Urothelium cell line (cell line): Measurements from ENCODE around the gene MYRIP.
"Not testable (repeated sequence)": the region's sequence is repeated elsewhere in the genome, so short reads cannot be mapped to it uniquely, and the experiment has no call there.

Source experiments
- DNase-seq: peaks from one replicate; pipeline ENCODE4 v3.0.0; 2011; ENCODE audit warnings: low spot score, mixed read lengths
- FAIRE-seq: peaks from 2 replicates; lab custom pipeline; 2011; peaks lifted over from hg19 to GRCh38; lab: Jason Lieb, UNC

MYRIP gene

DNA sequence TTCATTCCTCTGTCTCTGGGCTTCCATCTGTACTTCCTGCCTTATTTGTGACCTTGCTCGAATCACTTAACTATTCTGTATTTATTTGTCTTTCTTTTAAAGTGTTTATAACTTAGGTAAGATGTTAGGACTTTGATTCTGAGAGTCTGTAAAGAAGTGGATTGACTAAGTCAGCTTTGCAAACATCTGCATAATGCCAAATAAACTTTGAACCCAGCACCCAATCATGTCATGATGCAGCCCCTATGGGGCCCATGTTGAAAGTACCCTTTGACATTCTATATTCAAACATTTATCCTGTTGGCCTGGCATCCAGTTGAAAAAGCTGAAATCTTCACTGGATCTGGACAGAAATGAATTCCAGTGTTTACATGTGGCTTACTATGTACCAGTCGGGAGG lies 3.8 kb upstream of the MYRIP start:
- DNase-seq, result no peak
- no peak for FAIRE-seq

DNA sequence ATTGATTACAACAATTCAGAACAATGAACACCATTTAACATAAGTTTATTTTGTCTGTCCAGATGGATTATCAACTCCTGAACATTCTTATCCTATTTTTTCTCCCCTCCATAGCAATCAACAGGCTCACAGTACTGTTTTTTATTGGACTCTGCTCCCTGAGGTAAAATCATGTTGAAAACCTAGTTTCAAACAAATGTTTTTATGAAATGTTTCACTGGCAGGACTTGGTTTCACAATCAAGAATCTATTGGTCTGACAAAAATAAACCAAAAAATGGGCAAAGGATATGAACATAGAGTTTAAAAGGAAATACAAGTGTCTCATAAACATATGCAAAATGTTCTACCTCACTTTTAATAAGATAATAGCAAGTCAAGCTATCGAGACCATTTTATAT lies 2.6 kb upstream of the MYRIP start:
- FAIRE-seq (no peak), DNase-seq (no peak)

DNA sequence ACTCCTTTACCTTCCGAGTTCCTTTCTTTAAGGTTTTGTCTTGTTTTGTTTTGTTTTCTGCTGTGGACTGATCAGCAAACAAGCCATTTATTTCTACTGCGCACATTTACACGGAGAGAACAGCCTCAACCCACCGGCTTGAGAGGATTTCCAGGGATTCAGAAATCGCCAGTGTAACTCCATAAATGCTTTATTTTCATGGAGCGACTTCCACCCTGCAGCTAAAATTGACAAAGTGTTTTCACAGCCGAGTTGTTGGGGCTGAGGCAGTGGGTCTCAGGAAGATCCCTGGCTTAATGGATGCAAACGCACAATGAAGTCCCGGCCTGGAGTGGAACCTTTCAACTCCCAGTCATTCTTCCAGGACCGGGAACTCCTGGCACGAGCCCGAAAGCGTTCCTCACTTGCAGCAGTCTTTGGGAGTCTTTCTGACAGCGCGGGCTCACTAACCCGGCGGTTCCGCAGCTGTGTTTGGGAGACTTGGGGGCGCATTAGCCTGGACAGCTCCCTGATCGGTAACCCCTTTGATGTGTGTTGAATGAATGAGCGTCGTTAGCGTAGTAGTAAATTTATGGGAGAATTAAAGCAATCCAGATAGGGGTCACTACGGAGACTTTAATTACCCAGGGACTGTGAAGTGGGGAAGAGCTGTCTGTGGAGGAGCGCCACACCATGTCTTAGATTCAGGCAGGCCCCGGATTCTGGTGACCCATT lies 785 bp upstream of the MYRIP start:
- FAIRE-seq, result no peak

DNA sequence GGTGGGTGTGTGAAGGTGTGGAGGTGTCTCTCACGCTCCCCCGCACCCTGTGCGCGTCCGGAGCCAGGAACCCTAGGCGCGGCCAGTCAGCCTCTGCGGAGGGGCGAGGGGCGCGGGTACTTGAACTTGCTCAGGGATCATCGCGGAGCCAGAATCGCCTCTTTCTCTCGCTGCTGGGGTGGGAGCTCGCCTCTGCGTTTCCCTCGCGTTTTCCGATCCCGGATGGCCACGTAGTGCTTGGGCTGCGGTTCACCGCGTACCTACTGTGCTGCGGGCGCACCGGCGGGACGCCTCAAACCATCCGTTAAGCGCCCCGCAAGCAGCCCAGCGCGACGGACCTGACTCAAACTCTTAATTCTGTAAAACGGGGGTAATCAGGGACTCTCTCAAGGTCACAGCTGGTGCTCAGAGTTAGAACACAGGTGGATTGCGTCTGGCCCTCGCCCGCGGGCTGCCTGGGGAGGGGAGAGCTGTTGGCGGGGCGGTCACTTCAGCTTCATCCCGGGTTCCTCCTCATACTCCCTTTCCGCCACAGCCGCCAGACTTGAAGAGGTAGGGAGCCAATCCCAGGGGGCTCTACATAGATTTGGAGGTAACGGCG lies 686 bp downstream of the MYRIP start:
- DNase-seq (no peak), FAIRE-seq (no peak)

More for the DNA sequence above, 785 bp upstream of the MYRIP start:
- DNase-seq, result no peak

DNA sequence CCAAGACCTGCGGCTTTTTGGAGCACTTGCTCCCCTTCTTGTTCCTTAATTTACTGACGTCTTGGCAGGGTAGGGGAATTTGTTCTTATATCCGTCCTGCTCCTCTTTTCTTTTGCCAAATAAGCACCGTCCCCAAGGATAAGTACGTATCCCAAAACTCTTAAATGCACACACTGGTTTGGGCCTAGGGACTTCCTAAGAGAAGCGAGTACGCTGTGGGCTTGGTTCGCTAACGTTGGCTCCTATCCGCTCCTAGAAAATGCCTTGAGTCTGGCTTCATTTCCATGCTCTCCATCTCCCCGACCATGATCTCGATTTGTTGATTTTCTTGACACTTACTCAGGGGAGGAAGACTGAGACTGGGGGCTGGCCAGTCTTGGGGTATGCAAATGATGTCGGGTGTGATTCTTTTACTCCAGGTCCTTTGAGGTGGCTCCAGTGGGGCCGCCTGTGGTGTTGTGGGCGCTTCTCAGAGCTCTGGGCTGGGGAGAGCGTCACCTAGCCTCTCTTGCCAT lies 1.3 kb downstream of the MYRIP start:
- DNase-seq, result no peak
- no peak for FAIRE-seq

DNA sequence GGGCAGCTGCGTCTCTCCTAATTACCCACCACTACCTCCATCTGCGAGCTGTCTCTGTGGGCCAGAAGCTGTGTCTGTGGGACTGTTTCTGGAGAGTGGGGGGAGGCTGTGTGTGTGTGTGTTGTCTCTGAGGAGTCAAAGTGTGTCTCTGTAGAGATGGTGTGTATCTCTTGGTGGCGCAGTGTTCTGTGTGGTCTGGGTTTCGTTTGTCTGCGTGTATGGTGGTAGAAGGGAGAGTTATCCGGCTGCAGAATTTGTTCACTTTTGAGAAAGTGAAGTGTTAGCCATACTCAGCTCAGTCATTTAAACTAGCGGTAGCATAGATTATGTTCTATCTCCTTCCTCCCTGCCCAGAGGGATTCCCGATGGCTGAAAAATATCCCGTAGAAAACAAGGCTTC lies 2.2 kb downstream of the MYRIP start:
- FAIRE-seq (no peak), DNase-seq (no peak)

DNA sequence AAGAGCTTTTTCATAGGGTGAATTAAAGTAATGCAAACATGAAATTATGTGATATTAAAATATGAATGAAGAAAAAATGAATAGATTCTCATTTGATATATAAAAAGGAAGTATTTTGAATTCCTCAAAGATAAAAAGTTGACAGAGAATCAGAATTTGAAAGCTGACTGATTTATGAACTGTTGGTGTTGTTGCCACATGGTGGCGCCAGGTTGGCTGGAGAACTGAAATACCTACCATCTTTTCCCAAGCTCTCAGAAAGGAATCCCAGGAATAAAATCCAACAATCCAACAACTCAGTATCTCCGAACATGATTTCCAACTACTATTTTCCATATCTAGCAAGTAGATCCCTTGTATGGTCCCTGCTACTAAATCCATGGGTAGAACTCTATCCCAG lies 3.1 kb downstream of the MYRIP start:
- DNase-seq (no peak), FAIRE-seq (no peak)

DNA sequence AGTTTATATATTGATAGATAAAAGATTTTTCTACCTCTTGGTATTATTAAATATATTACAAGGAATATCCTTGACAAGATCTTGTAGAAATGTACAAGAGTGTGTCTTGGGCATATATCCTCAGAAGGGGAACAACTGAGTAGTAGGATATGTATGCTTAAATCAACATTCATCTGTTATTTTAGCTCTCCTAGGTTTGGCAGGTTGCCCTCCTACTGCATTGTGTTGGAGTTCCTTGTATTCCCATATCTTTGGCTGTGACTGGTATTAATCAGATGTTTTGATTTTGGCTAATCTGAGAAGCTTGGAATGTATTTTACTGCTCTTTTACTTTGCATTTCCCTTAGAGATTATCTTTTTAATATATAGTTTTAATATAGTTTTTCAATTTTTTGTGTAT lies 4.6 kb downstream of the MYRIP start:
- no peak for FAIRE-seq

DNA sequence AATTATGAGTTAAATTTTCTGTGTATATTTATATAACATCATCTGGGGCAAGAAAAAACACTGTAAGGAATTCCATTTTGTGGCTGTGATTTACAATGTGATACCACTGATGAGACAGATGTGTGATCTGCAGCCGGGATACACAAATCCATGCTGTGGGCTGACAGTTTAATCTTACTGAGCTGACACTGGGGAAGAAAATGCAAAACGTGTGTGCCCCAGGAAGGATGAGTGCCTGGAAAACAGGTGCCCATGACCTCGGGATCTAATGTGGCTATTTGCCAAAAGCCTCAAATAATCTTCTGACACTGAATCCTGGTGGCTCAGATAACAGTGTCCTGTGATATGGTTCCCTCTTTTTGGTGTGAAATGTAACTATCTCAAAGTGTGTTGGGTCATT lies 10.5 kb downstream of the MYRIP start:
- FAIRE-seq (no peak), DNase-seq (no peak)

More for the DNA sequence above, 4.6 kb downstream of the MYRIP start:
- DNase-seq, result no peak

DNA sequence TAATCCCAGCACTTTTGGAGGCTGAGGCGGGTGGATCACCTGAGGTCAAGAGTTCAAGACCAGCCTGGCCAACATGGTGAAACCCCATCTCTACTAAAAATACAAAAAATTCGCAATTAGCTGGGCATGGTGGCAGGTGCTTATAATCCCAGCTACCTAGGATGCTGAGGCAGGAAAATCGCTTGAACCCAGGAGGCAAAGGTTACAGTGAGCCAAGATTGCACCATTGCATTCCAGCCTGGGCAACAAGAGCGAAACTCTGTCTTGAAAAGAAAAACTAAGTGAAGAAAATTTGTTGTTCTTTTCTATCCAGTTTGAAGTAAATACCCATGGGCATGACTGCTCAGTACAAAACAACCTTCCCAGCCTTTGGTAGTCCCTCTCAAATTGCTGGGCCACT lies 24.4 kb downstream of the MYRIP start:
- not testable (repeated sequence) for FAIRE-seq, DNase-seq

DNA sequence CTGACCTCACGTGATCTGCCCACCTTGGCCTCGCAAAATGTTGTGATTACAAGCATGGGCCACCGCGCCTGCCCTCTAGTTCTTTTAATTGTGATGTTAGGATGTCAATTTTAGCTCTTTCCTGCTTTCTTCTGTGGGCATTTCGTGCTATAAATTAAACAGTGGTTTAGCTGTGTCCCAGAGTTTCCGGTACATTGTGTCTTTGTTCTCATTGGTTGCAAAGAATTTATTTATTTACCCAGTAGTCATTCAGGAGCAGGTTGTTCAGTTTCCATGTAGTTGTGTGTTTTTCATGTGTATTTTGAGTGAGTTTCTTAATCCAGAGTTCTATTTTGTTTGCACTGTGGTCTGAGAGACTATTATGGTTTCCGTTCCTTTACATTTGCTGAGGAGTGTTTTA lies 30.1 kb downstream of the MYRIP start:
- FAIRE-seq, result no peak
- DNase-seq, result no peak

DNA sequence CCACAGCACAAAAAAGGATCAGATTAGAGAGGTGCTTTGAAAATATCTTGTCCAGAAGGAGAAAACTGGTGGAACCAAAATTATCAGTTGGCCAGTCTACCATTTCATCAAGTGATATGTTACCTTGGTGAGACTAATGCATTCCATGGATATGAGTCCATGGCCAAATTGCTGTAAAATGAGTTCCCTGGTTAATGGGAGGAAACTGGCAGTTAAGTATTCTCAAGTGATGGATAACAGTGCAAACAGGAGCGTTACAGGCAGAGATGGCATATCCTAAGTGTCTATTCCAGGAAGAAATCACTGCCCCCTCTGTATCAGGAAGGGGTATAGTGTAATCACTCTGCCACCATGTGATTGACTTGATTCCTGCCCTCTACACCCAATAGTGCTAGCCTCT lies 34.0 kb downstream of the MYRIP start:
- FAIRE-seq, result no peak

DNA sequence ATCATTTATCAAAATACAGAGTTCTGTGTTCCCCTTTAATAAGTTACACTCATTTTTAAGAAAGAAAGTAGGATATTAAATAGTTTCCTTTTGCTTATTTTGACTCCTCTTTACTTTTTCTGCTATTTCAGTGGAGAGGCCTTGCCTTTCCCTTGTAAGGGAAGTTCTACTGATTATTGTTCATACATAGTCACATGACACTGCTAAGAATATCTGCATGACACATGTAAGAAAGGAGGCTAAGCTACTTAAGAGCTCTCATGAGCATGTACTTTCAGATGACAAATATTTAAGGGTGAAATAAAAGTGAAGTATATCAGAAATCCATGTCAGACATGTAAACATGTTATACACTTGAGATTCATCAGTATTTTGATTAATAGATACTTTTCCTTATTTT lies 39.0 kb downstream of the MYRIP start:
- no peak for DNase-seq
- FAIRE-seq, result no peak

More for the DNA sequence above, 34.0 kb downstream of the MYRIP start:
- no peak for DNase-seq

DNA sequence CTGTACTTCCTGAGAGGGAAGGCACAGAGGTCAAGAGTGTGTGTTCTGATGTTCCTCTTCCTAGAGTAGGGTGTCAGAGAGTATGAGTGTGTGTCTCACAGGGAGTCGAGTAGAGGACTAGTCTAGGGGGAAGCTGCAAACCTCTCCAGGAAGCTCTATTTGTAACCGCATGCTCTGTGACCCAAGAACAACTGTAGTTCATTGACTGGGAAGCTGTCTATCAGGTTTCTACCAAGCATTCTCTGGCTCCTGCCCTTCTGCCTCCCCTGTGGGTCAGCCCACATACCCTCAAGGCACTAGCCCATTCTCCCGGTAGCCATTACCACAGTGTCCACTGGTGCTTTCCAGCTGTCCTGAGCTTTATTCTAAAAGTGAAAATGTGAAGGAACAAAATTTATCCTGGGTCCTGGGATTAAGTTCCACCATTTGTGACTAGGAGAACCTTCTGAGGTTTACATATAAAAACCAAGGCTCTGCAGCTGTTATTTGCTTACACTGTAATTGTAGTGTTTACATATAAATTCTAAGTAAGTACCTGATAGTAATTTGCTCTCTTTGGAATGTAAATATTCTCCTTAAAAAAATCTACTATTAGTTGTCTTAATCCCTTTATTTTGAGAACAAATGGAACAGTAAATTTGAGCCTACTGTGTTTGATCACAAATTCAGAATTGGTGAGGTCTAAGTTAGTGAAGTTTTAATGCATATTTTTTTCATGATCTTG lies 40.7 kb downstream of the MYRIP start:
- DNase-seq, result no peak
- no peak for FAIRE-seq

DNA sequence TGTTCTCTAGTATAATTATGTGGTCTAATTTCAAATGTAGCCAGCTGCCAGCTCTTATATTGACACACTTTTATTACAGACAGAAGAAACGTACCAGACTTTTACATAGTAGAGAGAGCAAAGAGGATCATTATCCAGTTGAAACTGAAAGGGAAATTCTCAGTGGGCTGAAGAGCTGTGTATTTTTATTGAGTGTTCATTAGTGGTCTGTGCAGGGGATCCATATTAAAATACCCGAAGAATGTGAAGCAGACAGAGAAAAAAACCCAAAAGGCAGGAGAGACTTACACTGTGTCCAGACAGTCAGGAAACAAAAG lies 41.3 kb downstream of the MYRIP start:
- FAIRE-seq, result no peak
- no peak for DNase-seq

DNA sequence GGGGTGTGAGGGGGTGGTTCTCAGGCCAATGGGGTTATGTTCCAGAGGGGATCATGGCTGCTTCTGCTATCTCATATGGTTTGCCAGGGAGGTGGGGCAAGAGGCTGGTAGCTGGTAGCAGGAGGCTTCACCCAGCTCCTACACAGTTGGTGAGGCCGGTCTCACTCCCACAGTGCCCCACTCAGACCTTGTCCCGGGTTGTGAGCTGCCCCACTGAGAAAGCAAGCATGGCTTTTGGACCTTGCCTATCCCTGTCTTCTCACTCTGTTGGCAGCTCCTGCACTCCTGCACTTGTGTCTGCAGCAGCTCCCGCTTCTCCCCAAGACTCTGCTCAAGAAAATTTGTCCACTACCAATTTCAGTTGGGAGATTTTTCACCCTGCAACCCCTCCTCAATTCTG lies 46.1 kb downstream of the MYRIP start:
- no peak for FAIRE-seq
- DNase-seq, result no peak

DNA sequence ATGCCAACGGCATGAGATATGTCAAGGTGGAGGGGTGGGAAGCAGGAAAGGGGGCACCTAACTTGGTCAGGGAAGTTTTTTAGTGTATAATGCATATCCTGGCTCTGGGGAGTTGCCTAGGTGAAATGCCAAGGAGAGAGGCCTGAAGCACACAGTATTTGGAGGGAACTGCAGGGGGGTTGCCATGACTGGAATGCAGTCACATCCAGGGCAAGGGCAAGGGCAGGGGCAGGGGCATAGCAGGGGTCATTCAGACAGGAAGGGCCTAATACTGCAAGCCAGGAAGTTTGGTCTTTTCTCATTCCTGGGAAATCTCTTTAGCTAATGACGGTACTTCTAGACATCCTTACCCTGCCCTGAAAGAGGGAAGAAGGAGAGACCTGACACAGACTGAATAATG lies 60.5 kb downstream of the MYRIP start:
- no peak for FAIRE-seq
- DNase-seq, result no peak

DNA sequence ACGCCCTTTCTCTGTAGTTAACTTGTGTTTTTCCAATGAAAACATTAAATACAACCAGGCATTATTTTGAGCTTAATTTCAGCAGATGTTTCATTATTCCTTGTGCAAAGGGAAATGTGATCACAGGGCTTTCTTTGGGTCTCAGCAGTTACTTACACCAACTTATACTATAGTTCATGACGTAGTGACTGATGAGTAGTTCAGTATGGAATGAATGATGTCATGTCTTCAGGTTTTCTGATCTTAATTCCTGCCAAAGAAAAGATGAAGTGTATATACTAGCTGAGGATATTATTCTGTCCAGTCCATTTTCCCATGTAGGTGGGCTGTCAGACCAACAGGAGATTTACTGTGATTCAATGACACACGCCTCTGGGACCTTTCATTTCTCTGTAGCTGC lies 61.3 kb downstream of the MYRIP start:
- DNase-seq, result no peak
- no peak for FAIRE-seq

DNA sequence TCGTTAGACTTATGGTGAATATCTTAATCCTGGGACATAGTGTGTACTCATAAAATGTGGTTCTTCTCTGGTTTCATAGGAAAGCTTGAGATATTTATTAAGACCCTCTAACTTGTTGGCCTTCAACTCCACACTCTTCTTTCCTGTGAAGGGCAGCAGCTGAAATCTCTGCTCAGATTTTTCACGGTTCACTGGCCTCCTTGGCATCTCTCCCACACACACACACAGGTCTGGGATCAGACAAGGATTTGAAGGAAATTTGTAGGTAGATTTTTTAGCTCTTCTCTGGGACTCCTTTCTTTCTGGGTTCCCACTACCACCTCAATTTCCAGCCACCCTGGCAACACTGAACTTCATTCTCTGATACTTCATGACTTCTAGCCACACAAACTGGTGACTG lies 70.2 kb downstream of the MYRIP start:
- DNase-seq (no peak), FAIRE-seq (no peak)

DNA sequence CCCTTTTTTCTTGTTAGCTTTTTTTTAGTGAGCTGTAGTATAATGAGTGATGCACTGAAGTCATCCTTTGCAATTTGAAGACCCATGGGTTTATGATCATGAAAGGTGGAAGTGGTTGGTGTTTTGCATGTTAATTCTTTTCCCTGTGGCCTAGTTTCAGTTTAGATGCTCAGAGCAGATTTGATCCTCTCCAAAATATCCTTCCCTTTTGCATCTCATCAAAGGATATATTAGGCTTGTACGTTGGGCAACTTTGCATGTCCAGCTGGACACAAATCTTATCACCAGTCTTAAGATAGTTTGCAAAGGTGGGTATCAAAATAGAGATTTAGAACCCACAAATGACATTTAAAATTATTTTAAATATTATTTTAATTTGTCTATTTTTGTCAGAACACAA lies 72.7 kb downstream of the MYRIP start:
- FAIRE-seq, result no peak
- DNase-seq, result no peak

DNA sequence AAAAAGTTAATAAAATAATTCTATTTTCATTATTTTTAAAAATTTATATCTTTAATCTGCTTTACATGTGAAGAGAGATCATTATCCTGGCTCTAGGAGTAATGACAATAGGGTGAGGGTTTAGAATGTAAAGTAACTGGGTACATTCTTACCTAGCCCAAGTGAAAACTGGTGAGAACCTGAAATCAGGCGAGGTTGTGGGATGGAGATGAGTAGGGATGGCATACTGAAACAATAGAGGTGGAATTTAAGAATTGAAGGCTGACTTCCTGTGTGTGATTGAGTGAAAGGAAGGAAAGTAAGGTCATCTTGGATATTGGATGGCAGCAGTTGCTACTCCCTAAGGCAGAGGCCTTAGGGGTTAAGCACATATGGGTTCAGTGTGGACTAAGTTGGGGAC lies 82.7 kb downstream of the MYRIP start:
- FAIRE-seq, result no peak

DNA sequence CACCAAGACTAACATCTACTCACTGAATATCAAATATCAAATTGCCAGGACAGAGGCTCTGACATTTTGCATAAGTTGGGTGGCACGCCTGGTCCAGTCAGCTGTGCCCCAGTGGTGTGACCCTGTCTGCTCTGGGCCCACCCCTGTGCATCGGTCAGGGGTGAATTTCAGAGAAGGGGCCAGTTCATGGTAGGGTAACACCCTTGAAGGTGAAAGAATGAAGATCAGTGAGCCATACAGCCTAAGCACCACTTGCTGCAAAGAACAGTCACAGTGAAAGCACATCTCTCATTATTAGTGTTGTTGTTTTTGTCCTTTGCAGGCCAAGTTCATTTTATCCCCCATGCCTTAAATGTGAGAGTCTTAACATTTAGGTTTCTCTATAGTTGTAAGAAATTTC lies 86.8 kb downstream of the MYRIP start:
- no peak for FAIRE-seq

More for the DNA sequence above, 82.7 kb downstream of the MYRIP start:
- DNase-seq, result no peak

More for the DNA sequence above, 86.8 kb downstream of the MYRIP start:
- no peak for DNase-seq
